H1 (cell line): Measurements from ENCODE around the gene CCDC196. TPM values are rescaled to one million over a fixed set of nuclear protein-coding genes. Genes with fewer than 3 reads are reported as not detected.

Experiments
- CEBPB ChIP-seq: IDR thresholded peaks from 2 replicates; pipeline ENCODE4 v1.6.1; 2012; ENCODE audit warnings: low read depth, low read length
- EZH2 ChIP-seq: fragments of 200-600 bp; sonication (generic); IDR thresholded peaks from 2 replicates; pipeline ENCODE4 v1.7.1; 2012; ENCODE audit warnings: low read depth, mild to moderate bottlenecking, moderate library complexity, low read length, inconsistent platforms; ENCODE audit not compliant: severe bottlenecking
- GABPA ChIP-seq: IDR thresholded peaks from 2 replicates; pipeline ENCODE4 v1.6.1; 2011; ENCODE audit warnings: mild to moderate bottlenecking, low read length, moderate library complexity, borderline replicate concordance; ENCODE audit not compliant: insufficient read depth
- MAFK ChIP-seq: IDR thresholded peaks from 2 replicates; pipeline ENCODE4 v1.6.1; 2012; ENCODE audit warnings: low read depth, mild to moderate bottlenecking, improper control_type of control experiment, low read length
- RNF2 ChIP-seq: fragments of 200-900, 300-1000 bp; sonication (generic); IDR thresholded peaks from 2 replicates; pipeline ENCODE4 v1.7.1; 2016; ENCODE audit warnings: borderline replicate concordance, low read depth, mild to moderate bottlenecking, antibody characterized with exemption, low read length; ENCODE audit not compliant: poor library complexity, severe bottlenecking; ENCODE audit errors: missing control alignments
- ZNF274 ChIP-seq: IDR thresholded peaks from 2 replicates; pipeline ENCODE4 v1.7.0; 2012; ENCODE audit warnings: low read length, borderline replicate concordance; ENCODE audit errors: extremely low read depth
- polyA plus RNA-seq, 7 experiments: library from polyadenylated mRNA; depleted of rRNA in 3 of 7; stranded (reverse) in 5 of 7; unstranded in 2 of 7; fragments of >200 nt in 5 of 7; fragments of 200-250 nt in 2 of 7; gene quantifications; 1 replicate in 5 of 7; 2 replicates in 1 of 7; 4 replicates in 1 of 7; pipeline versions ENCODE4 v1.2.1 to v1.2.3, GENCODE V29; 2011 to 2013; ENCODE audit warnings: missing spikeins in 2 of 7, mixed read lengths in 2 of 7
- total RNA-seq: library from RNA; stranded (reverse); fragmentation: NEBNext Ultra II Directional; extraction: Animal tissue kit (Norgen Biotek cat#: 25700); gene quantifications from 2 replicates; pipeline ENCODE4 v1.2.1, GENCODE V29; 2021
- TF ChIP-seq, protein P1 (sequence below): fragments of 300-600 bp; sonication (generic); IDR thresholded peaks from 2 replicates; pipeline ENCODE4 v1.7.1; 2012; ENCODE audit warnings: low read length, moderate library complexity, mild to moderate bottlenecking, inconsistent platforms; ENCODE audit not compliant: insufficient replicate concordance
- TF ChIP-seq, protein P2 (sequence below): IDR thresholded peaks from 2 replicates; pipeline ENCODE4 v1.6.1; 2011; ENCODE audit warnings: low read depth, mild to moderate bottlenecking, low read length; ENCODE audit not compliant: insufficient read depth

CCDC196 gene
- total and polyA plus RNA-seq, 2 of the 8 experiments (the other 6 are each of a cell fraction or from before 2014, with no cell fraction given) = not detected

DNA sequence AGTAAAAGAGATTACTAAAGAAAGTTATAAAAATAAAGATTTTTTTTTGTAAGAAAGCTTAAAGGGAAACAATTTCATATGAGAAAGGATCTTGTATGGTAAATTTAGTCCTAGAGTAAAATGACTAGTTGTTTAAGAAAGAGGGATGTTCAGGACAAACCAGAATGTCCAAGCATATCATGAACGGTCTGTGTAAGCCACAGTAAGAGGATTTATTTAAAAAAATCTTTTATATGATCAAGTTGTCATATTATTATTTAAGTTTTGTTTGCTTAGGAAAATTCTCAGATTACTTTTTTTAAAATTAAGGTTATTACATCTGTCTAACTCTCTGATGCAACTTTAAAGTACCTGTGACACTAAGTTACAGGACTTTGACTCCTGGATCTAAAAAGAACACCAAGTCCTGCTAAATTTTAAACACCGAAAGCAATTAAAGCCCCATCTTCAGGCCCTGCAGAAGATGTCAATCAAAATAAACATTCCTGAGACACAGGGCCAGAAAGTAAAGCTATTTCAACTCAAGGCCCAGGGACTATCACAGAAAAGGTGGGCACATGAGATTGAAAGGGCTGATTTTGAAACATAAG is 17.3 kb upstream of the CCDC196 start (continued):
- TF ChIP-seq, protein P1, sequence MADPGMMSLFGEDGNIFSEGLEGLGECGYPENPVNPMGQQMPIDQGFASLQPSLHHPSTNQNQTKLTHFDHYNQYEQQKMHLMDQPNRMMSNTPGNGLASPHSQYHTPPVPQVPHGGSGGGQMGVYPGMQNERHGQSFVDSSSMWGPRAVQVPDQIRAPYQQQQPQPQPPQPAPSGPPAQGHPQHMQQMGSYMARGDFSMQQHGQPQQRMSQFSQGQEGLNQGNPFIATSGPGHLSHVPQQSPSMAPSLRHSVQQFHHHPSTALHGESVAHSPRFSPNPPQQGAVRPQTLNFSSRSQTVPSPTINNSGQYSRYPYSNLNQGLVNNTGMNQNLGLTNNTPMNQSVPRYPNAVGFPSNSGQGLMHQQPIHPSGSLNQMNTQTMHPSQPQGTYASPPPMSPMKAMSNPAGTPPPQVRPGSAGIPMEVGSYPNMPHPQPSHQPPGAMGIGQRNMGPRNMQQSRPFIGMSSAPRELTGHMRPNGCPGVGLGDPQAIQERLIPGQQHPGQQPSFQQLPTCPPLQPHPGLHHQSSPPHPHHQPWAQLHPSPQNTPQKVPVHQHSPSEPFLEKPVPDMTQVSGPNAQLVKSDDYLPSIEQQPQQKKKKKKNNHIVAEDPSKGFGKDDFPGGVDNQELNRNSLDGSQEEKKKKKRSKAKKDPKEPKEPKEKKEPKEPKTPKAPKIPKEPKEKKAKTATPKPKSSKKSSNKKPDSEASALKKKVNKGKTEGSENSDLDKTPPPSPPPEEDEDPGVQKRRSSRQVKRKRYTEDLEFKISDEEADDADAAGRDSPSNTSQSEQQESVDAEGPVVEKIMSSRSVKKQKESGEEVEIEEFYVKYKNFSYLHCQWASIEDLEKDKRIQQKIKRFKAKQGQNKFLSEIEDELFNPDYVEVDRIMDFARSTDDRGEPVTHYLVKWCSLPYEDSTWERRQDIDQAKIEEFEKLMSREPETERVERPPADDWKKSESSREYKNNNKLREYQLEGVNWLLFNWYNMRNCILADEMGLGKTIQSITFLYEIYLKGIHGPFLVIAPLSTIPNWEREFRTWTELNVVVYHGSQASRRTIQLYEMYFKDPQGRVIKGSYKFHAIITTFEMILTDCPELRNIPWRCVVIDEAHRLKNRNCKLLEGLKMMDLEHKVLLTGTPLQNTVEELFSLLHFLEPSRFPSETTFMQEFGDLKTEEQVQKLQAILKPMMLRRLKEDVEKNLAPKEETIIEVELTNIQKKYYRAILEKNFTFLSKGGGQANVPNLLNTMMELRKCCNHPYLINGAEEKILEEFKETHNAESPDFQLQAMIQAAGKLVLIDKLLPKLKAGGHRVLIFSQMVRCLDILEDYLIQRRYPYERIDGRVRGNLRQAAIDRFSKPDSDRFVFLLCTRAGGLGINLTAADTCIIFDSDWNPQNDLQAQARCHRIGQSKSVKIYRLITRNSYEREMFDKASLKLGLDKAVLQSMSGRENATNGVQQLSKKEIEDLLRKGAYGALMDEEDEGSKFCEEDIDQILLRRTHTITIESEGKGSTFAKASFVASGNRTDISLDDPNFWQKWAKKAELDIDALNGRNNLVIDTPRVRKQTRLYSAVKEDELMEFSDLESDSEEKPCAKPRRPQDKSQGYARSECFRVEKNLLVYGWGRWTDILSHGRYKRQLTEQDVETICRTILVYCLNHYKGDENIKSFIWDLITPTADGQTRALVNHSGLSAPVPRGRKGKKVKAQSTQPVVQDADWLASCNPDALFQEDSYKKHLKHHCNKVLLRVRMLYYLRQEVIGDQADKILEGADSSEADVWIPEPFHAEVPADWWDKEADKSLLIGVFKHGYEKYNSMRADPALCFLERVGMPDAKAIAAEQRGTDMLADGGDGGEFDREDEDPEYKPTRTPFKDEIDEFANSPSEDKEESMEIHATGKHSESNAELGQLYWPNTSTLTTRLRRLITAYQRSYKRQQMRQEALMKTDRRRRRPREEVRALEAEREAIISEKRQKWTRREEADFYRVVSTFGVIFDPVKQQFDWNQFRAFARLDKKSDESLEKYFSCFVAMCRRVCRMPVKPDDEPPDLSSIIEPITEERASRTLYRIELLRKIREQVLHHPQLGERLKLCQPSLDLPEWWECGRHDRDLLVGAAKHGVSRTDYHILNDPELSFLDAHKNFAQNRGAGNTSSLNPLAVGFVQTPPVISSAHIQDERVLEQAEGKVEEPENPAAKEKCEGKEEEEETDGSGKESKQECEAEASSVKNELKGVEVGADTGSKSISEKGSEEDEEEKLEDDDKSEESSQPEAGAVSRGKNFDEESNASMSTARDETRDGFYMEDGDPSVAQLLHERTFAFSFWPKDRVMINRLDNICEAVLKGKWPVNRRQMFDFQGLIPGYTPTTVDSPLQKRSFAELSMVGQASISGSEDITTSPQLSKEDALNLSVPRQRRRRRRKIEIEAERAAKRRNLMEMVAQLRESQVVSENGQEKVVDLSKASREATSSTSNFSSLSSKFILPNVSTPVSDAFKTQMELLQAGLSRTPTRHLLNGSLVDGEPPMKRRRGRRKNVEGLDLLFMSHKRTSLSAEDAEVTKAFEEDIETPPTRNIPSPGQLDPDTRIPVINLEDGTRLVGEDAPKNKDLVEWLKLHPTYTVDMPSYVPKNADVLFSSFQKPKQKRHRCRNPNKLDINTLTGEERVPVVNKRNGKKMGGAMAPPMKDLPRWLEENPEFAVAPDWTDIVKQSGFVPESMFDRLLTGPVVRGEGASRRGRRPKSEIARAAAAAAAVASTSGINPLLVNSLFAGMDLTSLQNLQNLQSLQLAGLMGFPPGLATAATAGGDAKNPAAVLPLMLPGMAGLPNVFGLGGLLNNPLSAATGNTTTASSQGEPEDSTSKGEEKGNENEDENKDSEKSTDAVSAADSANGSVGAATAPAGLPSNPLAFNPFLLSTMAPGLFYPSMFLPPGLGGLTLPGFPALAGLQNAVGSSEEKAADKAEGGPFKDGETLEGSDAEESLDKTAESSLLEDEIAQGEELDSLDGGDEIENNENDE = no peak
- TF ChIP-seq, protein P2, sequence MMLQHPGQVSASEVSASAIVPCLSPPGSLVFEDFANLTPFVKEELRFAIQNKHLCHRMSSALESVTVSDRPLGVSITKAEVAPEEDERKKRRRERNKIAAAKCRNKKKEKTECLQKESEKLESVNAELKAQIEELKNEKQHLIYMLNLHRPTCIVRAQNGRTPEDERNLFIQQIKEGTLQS = no peak
- TF ChIP-seq EZH2 (no peak), CEBPB (no peak), GABPA (no peak), RNF2 (no peak), ZNF274 (no peak), MAFK (no peak)
